HG03565 (cell line): Measurements from ENCODE around the gene TWIST2.

Experiments
- ATAC-seq: cut with Tn5 transposase; IDR thresholded peaks from one replicate; pipeline ENCODE4 v1.9.1; 2021; ENCODE audit warnings: mild to moderate bottlenecking, moderate library complexity; ENCODE audit not compliant: unreplicated experiment

Gene TWIST2

DNA sequence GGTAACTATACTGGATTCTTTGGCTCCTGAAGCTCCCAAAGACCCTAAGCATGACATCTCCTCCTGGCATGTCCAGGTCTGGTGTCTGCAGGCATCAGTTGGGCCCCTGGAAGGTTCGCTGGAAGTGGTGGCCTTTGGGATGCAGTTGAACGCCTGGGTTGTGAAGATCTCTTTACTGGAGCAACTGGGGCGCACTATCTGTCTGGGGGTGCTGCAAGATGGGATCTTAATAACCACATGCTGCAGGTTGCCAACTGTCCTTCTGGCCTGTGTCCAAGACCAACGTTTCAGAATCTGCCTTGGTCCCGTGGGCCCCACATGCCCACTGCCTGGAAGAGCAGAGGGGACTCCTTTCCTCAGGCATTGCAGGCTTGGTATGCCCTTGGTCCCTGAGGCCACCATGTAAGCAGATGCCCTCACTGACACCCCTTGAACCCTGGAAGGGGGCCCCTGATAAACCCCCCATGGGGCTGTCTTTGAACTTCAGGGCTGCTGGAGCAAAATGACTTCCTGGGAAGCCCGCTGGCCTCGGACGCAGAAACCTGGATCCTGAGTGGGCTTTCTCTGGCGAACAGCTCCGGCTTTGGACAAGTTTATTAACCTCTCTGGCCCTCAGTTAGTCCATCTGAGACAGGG lies 101.9 kb downstream of the TWIST2 start:
- ATAC-seq = no peak

DNA sequence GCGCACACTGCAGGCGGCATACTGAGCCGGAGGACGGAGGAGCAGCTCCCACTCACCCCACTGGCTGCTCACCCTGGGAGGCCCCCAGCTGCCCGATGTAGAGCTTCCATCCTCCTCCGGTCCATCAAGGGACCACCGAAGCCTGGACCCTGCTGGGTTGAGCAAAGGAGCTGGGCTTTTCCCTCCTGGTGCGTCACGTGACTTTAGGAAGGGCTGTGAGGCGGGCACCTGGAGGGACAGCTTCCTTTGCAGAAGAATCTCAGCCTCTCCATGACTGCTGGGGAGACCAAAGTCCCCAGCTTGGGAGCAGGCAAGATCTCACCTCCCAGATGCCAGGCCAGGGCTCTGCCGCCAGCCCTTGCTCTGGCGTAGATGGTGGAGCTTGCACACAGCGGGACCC lies 102.7 kb downstream of the TWIST2 start:
- no peak for ATAC-seq

DNA sequence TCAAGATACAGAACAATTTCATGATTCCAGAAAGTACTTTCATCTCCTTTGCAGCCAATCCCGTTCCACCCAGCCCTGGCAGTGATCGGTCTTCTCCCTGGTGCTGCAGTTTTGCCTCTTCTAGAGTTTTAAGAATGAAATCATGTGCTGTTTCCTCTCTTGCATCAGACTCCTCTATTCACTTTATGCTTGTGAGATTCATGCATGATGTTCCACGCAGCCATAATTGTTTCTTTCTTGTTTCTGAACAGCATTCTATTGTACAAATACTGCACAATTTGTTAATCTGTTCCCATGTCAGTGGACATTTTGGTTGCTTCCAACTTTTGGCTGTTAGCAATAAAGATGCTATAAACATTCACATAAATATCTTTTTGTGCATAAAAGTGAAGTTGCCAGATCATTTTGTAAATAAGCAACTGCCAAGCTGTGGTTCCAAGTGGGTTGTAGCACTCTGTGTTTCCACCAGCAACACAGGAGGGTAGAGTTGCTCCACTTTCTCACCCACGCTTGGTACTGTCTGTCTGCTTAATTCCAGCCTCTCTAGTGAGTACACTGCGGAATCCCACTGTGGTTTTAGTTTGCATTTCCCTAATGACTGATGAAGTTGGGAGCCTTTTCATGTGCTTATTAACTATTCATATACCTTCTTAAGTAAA lies 104.5 kb downstream of the TWIST2 start:
- ATAC-seq = no peak

DNA sequence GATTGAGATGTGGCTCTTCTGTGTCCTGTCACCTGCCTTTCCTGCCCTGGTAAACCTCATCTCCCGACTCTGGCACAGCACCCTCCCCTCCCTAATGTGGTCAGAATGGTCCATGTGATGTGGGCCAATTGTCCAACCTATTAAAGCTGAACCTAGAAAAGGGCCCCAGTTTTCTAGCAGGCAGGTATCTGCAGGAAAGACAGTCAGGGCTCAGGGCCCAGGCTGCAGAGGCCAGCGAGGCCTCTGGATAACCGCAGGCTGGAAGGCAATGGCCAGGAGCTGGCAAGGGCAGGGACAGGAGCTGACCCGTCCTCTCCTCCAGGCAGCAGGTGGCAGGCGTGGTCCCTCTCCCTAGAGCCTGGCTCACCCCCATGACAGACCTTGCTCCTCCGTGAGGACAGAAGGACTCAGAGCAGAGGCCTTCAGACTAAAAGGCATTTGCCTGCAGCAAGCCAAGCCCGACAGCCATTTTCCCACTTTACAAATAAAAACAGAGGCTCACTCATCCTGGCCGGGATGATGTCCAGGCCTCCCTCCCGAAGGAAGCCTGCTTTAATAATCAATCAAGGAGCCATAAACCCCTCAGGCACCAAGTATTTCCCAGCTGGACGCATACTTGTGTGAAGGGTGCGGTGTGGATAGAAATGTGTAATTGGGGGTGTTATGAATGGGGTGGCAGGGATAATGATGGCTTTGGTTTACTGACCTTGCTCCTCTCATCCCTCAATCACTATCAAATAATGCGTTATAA lies 107.1 kb downstream of the TWIST2 start:
- no peak for ATAC-seq

DNA sequence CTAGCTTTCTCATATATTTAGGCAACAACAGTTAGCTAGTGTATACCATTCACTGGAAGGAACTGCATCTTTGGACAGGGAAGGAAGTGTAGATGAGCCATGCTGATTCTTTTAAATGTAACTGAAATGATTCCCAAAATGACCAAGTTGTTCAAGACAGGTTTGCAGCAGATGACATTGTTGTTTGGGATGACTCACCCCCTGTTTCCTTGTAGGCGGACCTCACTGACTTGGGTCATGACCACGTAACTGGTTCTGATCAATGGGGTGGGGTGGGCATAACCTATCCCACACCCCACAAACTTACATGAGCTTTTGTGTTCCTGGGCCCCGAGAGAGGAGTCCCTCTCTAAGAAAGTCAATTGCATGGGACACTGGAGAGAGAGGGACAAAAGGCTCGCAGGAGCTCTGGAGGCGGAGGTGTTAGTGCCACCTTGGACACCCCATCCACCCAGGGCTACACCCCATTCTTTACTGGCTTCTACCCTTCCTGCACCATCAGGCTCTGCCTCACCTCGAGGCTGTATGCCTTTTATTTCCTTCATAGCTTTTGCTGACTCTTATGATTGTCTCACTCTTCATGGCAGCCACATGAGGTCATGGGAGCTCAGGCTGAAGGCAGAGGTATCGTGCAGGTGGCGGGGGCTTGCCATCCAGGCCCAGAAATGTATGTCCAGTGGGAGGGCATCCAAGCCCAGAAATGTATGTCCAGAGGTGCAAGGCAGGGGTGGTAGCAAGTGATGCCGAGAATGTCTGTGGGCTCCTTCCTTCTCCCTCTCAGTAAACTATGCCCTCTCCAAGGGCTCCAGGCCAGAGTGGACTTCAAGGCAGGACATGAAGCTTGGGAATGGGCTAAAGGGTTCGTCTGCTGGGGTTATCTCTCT lies 108.0 kb downstream of the TWIST2 start:
- ATAC-seq = no peak

DNA sequence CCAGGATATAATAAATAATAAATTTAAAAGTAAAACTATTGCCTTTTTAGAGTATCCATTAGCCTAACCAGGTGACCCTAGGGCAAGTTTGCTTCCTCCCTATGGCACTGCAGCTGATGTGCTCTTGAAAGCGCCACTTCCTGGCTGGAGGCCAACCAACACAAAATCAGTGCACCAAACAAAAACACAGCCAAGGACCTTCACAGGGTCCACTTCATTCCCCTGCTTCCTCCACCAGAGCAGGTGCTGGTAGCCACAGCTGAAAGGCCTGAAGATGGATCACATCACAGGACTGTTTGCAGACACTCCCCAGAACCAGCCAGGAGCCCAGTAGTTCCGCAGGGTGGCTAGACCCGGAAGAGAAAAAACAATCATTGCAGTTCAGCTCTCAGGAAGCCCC lies 108.8 kb downstream of the TWIST2 start:
- no peak for ATAC-seq
